Omental fat pad (tissue), 4 donors: Measurements from ENCODE around the gene PACRG. TPM values are rescaled to one million over a fixed set of nuclear protein-coding genes. Genes with fewer than 3 reads are reported as not detected.

Experiments
- ATAC-seq: fragments of 150-250 bp; one replicate; pipeline ENCODE4 v1.9.1; 2016; ENCODE audit warnings: mild to moderate bottlenecking, moderate library complexity; ENCODE audit not compliant: low FRiP score
- DNase-seq: peaks from one replicate; pipeline ENCODE4 v3.0.0-alpha.2; 2019; ENCODE audit warnings: low spot score
- total RNA-seq, 4 donors: library from RNA; depleted of rRNA; stranded (reverse); fragments of >200 nt; gene quantifications; one replicate each; pipeline ENCODE4 v1.1.0, GENCODE V29; 2016
- TF ChIP-seq, protein P1 (sequence below), 3 donors: fragments of 450-650 bp; IDR thresholded peaks; one replicate each; pipeline ENCODE4 v1.5.1; 2016 to 2017; ENCODE audit warnings: antibody characterized with exemption in 3 of 3, mild to moderate bottlenecking in 3 of 3, moderate library complexity in 2 of 3

PACRG gene
- total RNA-seq, 4 donors from 2014 or later, result 0.48 to 2.5 (median 1.3) TPM; not detected in 1

DNA sequence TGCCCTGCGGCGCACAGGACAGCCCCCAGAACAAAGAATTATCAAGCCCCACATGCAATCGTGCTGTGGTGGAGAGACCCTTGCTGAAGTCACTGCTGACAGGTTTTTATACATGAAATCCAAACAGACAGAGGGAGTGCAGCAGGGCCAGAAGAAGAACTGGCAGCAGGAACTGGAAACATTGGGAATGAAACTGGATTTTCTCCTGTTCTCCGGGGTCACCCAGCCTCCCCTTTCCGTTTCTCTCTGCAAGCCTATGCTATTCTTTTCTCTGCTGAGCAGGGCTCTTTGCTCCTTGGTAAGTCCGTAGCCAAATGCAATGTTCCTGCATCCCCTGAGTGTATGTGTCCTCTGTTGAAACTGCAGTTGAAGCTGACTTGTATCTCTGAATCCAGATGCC lies 623.2 kb downstream of the PACRG start:
- DNase-seq, result no peak
- ATAC-seq, result no peak
- TF ChIP-seq, protein P1, sequence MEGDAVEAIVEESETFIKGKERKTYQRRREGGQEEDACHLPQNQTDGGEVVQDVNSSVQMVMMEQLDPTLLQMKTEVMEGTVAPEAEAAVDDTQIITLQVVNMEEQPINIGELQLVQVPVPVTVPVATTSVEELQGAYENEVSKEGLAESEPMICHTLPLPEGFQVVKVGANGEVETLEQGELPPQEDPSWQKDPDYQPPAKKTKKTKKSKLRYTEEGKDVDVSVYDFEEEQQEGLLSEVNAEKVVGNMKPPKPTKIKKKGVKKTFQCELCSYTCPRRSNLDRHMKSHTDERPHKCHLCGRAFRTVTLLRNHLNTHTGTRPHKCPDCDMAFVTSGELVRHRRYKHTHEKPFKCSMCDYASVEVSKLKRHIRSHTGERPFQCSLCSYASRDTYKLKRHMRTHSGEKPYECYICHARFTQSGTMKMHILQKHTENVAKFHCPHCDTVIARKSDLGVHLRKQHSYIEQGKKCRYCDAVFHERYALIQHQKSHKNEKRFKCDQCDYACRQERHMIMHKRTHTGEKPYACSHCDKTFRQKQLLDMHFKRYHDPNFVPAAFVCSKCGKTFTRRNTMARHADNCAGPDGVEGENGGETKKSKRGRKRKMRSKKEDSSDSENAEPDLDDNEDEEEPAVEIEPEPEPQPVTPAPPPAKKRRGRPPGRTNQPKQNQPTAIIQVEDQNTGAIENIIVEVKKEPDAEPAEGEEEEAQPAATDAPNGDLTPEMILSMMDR (IDR thresholded peaks at IDR 0.05), result no peak

DNA sequence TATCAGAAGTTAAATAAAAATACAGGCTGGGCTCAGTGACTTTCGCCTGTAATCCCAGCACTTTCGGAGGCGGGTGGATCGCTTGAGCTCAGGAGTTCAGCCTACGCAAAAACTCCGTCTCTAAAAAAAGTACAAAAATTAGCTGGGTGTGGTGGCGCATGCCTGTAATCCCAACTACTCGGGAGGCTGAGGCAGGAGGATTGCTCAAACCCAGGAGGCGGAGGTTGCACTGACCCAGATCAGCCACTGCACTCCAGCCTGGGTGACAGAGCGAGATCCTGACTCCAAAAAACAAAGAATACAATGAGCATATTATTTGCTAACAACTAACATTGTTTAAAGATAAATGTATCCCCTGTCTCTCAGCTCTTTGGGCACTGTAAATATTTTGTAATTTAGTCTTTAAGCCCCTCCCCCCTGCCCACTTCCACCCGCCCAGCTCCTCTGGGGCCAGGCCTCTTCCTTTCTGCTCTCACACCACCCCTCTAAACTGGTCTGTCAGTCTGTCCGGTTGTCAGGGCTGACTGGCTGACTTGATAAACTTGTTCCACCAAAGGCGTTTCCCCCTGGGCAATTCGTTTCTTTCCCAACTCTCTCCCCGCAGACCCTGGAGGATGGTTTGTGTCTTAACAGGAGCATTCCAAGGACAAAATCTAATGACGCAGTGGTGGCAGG lies 624.4 kb downstream of the PACRG start:
- TF ChIP-seq, protein P1 (IDR thresholded peaks at IDR 0.05), result no peak
- ATAC-seq (no peak), DNase-seq (no peak)

DNA sequence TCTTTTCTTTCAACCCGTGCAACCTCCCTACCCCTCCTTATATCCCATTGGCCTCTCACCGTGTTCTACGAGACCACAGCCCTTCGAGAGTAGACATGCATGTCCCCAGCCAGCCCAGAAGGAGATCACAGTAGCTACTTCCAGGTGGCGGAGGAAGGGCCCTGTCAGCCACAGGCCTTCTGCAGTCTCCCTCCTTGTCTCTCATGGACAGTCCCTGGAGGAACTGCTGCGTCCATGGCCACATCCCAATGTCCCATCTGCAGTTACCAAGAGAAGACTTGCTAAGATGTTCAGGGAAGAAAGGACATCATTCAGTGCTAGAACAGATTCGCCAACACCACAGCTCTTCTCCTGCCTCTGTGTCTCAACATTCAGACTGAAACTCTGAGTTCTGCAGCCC lies 625.2 kb downstream of the PACRG start:
- TF ChIP-seq, protein P1 (IDR thresholded peaks at IDR 0.05), result no peak
- ATAC-seq, result no peak
- no peak for DNase-seq

DNA sequence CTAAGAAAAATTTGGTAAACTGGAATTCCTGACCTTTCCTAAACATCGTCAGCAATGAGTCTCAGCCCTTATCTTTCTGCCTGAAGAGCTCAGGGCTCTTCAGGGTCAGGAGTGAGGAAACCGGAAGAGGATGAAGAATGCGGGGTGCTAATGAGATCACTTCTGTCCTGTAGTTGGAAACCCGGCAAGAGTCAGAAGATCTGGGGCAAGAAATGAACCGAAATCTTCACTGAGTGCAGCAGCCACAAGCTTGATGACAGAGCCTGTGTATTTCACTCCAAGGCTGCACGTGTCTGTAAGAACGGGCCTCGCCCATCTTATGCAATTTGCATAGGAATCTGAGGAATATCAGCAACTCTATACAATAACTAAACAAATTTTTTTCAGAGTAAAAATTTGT lies 626.3 kb downstream of the PACRG start:
- TF ChIP-seq, protein P1 (IDR thresholded peaks at IDR 0.05), result no peak
- ATAC-seq, result peak; percentile 45
- no peak for DNase-seq

DNA sequence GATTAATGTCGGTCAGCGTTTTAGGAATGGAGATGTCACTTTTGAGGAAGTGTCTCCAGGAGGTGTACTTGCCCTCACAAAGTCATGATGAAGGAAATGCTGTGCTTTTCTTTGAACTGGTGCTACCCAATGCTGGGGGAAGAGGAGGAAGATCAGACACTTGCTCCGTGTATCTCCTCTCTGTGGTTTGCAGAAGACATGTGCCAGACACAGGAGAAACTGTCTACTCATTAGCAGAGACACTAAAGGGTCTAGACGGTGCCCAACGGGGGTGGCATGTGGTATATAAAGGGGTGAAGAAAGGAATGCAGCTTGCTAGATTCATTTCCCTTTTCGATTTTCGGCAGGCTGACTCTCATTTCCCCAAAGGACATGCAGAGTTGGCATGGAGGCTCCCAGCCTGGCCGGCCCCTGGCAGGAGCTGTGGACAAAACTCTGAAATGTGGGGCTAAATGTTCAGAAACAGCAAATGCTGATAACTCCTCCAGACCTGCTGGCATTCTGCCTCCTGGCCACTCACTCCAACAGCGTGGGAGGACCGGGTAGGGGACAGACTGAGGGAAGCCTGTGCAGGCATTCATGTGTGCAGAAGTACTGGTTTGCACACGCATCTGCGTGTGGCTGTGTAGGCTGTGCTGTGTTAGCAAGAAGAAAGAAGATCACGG lies 627.1 kb downstream of the PACRG start:
- DNase-seq (no peak), ATAC-seq (no peak)
- TF ChIP-seq, protein P1 (IDR thresholded peaks at IDR 0.05), result no peak

DNA sequence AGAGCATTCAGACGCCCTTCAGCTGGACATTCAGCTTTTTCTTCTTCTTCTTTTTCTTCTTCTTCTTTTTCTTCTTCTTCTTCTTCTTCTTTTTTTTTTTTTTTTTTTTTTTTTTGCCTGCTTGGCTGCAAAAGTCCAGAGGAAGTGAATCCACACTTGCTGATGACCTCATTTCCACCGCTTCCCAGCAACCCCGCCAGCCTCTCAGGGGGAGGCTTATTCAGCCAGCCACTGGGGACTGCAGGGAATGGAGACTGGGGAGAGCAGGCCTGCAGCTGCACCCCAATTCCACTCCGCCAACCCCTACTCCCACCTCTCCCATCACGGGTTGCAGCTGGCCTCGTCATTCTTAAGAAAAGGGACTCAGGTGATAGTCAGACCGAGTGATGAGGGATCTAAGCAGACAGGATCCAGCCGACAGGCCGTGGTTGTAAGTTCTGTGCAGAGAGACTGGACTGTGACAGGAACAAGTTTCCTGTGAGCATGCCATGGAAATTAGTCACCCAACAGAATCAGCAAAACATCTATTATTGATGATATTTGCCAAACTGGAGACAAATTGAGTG lies 627.7 kb downstream of the PACRG start:
- no peak for ATAC-seq
- TF ChIP-seq, protein P1 (IDR thresholded peaks at IDR 0.05), result no peak
- no peak for DNase-seq
